ENCODE results near the gene IGF2BP2.

The IGF2BP2 gene

GRCh38 chr3:185718736-185719593, 105.9 kb downstream of the IGF2BP2 start:
- Histone ChIP-seq H3K36me3 (ENCODE audit: control insufficient read depth in 5 of 5, insufficient read depth in 5 of 5, low read length in 5 of 5) (no peaks in the 10 kb centered on the region), H3K4me3 (ENCODE audit: low read depth in 1 of 5, low read length in 5 of 5) (no peak overlapping the region), H3K9me3 (ENCODE audit: control insufficient read depth in 5 of 5, low read length in 5 of 5) (no peaks in the 10 kb centered on the region), H3K4me1 (ENCODE audit: control insufficient read depth in 5 of 5, insufficient read depth in 5 of 5, low read length in 5 of 5) (peaks cover 0 to 8% (median 3%) of the 10 kb centered on the region in 5 donors), H3K27ac (ENCODE audit: low read depth, low read length) (no peak overlapping the region), H3K9ac (ENCODE audit: low read length in 5 of 5) (no peak overlapping the region), H3K27me3 (ENCODE audit: control insufficient read depth in 5 of 5, insufficient read depth in 4 of 5, low read length in 5 of 5) (no peaks in the 10 kb centered on the region)

- H3K27ac ChIP-seq (ENCODE audit: low read depth, low read length) = no peak overlapping the region
These were observed 107.0 kb downstream of the IGF2BP2 start for GRCh38 chr3:185717627-185718402.

GRCh38 chr3:185717121-185717520, 107.7 kb downstream of the IGF2BP2 start:
- Histone ChIP-seq H3K9ac (ENCODE audit: low read length in 5 of 5) (no peak overlapping the region), H3K4me3 (ENCODE audit: low read depth in 1 of 5, low read length in 5 of 5) (no peak overlapping the region), H3K4me1 (ENCODE audit: control insufficient read depth in 5 of 5, insufficient read depth in 5 of 5, low read length in 5 of 5) (peaks cover 0 to 8% (median 3%) of the 10 kb centered on the region in 5 donors), H3K27me3 (ENCODE audit: control insufficient read depth in 5 of 5, insufficient read depth in 4 of 5, low read length in 5 of 5) (no peaks in the 10 kb centered on the region), H3K9me3 (ENCODE audit: control insufficient read depth in 5 of 5, low read length in 5 of 5) (no peaks in the 10 kb centered on the region), H3K36me3 (ENCODE audit: control insufficient read depth in 5 of 5, insufficient read depth in 5 of 5, low read length in 5 of 5) (no peaks in the 10 kb centered on the region), H3K27ac (ENCODE audit: low read depth, low read length) (no peak overlapping the region)

More at GRCh38 chr3:185717627-185718402, 107.0 kb downstream of the IGF2BP2 start:
- H3K9ac ChIP-seq (ENCODE audit: low read length in 5 of 5) = no peak overlapping the region
- H3K9me3 ChIP-seq (ENCODE audit: control insufficient read depth in 5 of 5, low read length in 5 of 5) = no peaks in the 10 kb centered on the region
- no peaks in the 10 kb centered on the region for H3K36me3 ChIP-seq (ENCODE audit: control insufficient read depth in 5 of 5, insufficient read depth in 5 of 5, low read length in 5 of 5)
- H3K4me1 ChIP-seq (ENCODE audit: control insufficient read depth in 5 of 5, insufficient read depth in 5 of 5, low read length in 5 of 5) = peaks cover 0 to 8% (median 3%) of the 10 kb centered on the region in 5 donors
- no peaks in the 10 kb centered on the region for H3K27me3 ChIP-seq (ENCODE audit: control insufficient read depth in 5 of 5, insufficient read depth in 4 of 5, low read length in 5 of 5)
- no peak overlapping the region for H3K4me3 ChIP-seq (ENCODE audit: low read depth in 1 of 5, low read length in 5 of 5)

- Histone ChIP-seq H3K27me3 (ENCODE audit: control insufficient read depth in 5 of 5, insufficient read depth in 4 of 5, low read length in 5 of 5) (no peaks in the 10 kb centered on the region), H3K36me3 (ENCODE audit: control insufficient read depth in 5 of 5, insufficient read depth in 5 of 5, low read length in 5 of 5) (no peaks in the 10 kb centered on the region), H3K4me3 (ENCODE audit: low read depth in 1 of 5, low read length in 5 of 5) (no peak overlapping the region), H3K27ac (ENCODE audit: low read depth, low read length) (no peak overlapping the region), H3K9ac (ENCODE audit: low read length in 5 of 5) (no peak overlapping the region), H3K9me3 (ENCODE audit: control insufficient read depth in 5 of 5, low read length in 5 of 5) (no peaks in the 10 kb centered on the region), H3K4me1 (ENCODE audit: control insufficient read depth in 5 of 5, insufficient read depth in 5 of 5, low read length in 5 of 5) (peaks cover 0 to 8% (median 3%) of the 10 kb centered on the region in 5 donors)
These were observed 108.3 kb downstream of the IGF2BP2 start for GRCh38 chr3:185716436-185717108.

GRCh38 chr3:185715091-185715490, 109.8 kb downstream of the IGF2BP2 start:
- no peak overlapping the region for H3K9ac ChIP-seq (ENCODE audit: low read length in 5 of 5)
- H3K9me3 ChIP-seq (ENCODE audit: control insufficient read depth in 5 of 5, low read length in 5 of 5) = no peaks in the 10 kb centered on the region
- H3K4me1 ChIP-seq (ENCODE audit: control insufficient read depth in 5 of 5, insufficient read depth in 5 of 5, low read length in 5 of 5) = peaks cover 0 to 8% (median 4%) of the 10 kb centered on the region in 5 donors
- H3K4me3 ChIP-seq (ENCODE audit: low read depth in 1 of 5, low read length in 5 of 5) = no peak overlapping the region
- no peaks in the 10 kb centered on the region for H3K27me3 ChIP-seq (ENCODE audit: control insufficient read depth in 5 of 5, insufficient read depth in 4 of 5, low read length in 5 of 5)
- H3K36me3 ChIP-seq (ENCODE audit: control insufficient read depth in 5 of 5, insufficient read depth in 5 of 5, low read length in 5 of 5) = no peaks in the 10 kb centered on the region
- H3K27ac ChIP-seq (ENCODE audit: low read depth, low read length) = no peak overlapping the region

- Histone ChIP-seq H3K4me1 (ENCODE audit: control insufficient read depth in 5 of 5, insufficient read depth in 5 of 5, low read length in 5 of 5) (peaks cover 0 to 8% (median 4%) of the 10 kb centered on the region in 5 donors), H3K9ac (ENCODE audit: low read length in 5 of 5) (no peak overlapping the region), H3K27me3 (ENCODE audit: control insufficient read depth in 5 of 5, insufficient read depth in 4 of 5, low read length in 5 of 5) (peaks cover 0 to 3% (median 0%) of the 10 kb centered on the region in 5 donors), H3K27ac (ENCODE audit: low read depth, low read length) (no peak overlapping the region), H3K4me3 (ENCODE audit: low read depth in 1 of 5, low read length in 5 of 5) (no peak overlapping the region), H3K36me3 (ENCODE audit: control insufficient read depth in 5 of 5, insufficient read depth in 5 of 5, low read length in 5 of 5) (no peaks in the 10 kb centered on the region), H3K9me3 (ENCODE audit: control insufficient read depth in 5 of 5, low read length in 5 of 5) (no peaks in the 10 kb centered on the region)
These were observed 110.8 kb downstream of the IGF2BP2 start for GRCh38 chr3:185714085-185714484.

GRCh38 chr3:185713015-185713414, 111.8 kb downstream of the IGF2BP2 start:
- H3K4me1 ChIP-seq (ENCODE audit: control insufficient read depth in 5 of 5, insufficient read depth in 5 of 5, low read length in 5 of 5) = peaks cover 0 to 8% (median 4%) of the 10 kb centered on the region in 5 donors
- H3K36me3 ChIP-seq (ENCODE audit: control insufficient read depth in 5 of 5, insufficient read depth in 5 of 5, low read length in 5 of 5) = no peaks in the 10 kb centered on the region
- no peak overlapping the region for H3K4me3 ChIP-seq (ENCODE audit: low read depth in 1 of 5, low read length in 5 of 5)
- peaks cover 0 to 3% (median 0%) of the 10 kb centered on the region in 5 donors for H3K27me3 ChIP-seq (ENCODE audit: control insufficient read depth in 5 of 5, insufficient read depth in 4 of 5, low read length in 5 of 5)
- no peaks in the 10 kb centered on the region for H3K9me3 ChIP-seq (ENCODE audit: control insufficient read depth in 5 of 5, low read length in 5 of 5)
- H3K27ac ChIP-seq (ENCODE audit: low read depth, low read length) = no peak overlapping the region
- H3K9ac ChIP-seq (ENCODE audit: low read length in 5 of 5) = no peak overlapping the region

GRCh38 chr3:185712337-185712736, 112.5 kb downstream of the IGF2BP2 start:
- Histone ChIP-seq H3K4me3 (ENCODE audit: low read depth in 1 of 5, low read length in 5 of 5) (no peak overlapping the region), H3K27me3 (ENCODE audit: control insufficient read depth in 5 of 5, insufficient read depth in 4 of 5, low read length in 5 of 5) (peaks cover 0 to 3% (median 0%) of the 10 kb centered on the region in 5 donors), H3K27ac (ENCODE audit: low read depth, low read length) (no peak overlapping the region), H3K9ac (ENCODE audit: low read length in 5 of 5) (no peak overlapping the region), H3K9me3 (ENCODE audit: control insufficient read depth in 5 of 5, low read length in 5 of 5) (no peaks in the 10 kb centered on the region), H3K4me1 (ENCODE audit: control insufficient read depth in 5 of 5, insufficient read depth in 5 of 5, low read length in 5 of 5) (peaks cover 0 to 4% (median 4%) of the 10 kb centered on the region in 5 donors), H3K36me3 (ENCODE audit: control insufficient read depth in 5 of 5, insufficient read depth in 5 of 5, low read length in 5 of 5) (no peaks in the 10 kb centered on the region)

- Histone ChIP-seq H3K4me3 (ENCODE audit: low read depth in 1 of 5, low read length in 5 of 5) (no peak overlapping the region), H3K27ac (ENCODE audit: low read depth, low read length) (no peak overlapping the region), H3K9ac (ENCODE audit: low read length in 5 of 5) (no peak overlapping the region), H3K9me3 (ENCODE audit: control insufficient read depth in 5 of 5, low read length in 5 of 5) (no peaks in the 10 kb centered on the region), H3K27me3 (ENCODE audit: control insufficient read depth in 5 of 5, insufficient read depth in 4 of 5, low read length in 5 of 5) (peaks cover 0 to 3% (median 0%) of the 10 kb centered on the region in 5 donors), H3K4me1 (ENCODE audit: control insufficient read depth in 5 of 5, insufficient read depth in 5 of 5, low read length in 5 of 5) (peaks cover 0 to 4% (median 0%) of the 10 kb centered on the region in 5 donors), H3K36me3 (ENCODE audit: control insufficient read depth in 5 of 5, insufficient read depth in 5 of 5, low read length in 5 of 5) (no peaks in the 10 kb centered on the region)
These were observed 113.5 kb downstream of the IGF2BP2 start for GRCh38 chr3:185711255-185711870.
